GM12878 (cell line): ENCODE measurements around the gene STRA6. TPM values are rescaled to one million over a fixed set of nuclear protein-coding genes. Genes with fewer than 3 reads are reported as not detected.

Experiments
- ATAC-seq: fragments of 200-7000 bp; cut with Tn5 transposase; 3 replicates; pipeline ENCODE4 v1.9.1; 2020; ENCODE audit warnings: mild to moderate bottlenecking, moderate library complexity
- BruUV-seq: library from RNA; stranded (reverse); fragments of 400-500 nt; replicated peaks from 2 replicates; lab custom pipeline; 2021; lab: Mats Ljungman, UMichigan
- CTCF ChIA-PET: fragments of 300-600 bp; sonication (Branson Sonifier 250); formaldehyde crosslinking; extraction: SDS; loops from one replicate; lab custom pipeline; 2021; ENCODE audit warnings: inconsistent platforms; lab: Yijun Ruan, JAX
- POLR2A ChIA-PET: fragments of 350-600 bp; formaldehyde crosslinking; extraction: SDS; loops from one replicate; lab custom pipeline; 2021; ENCODE audit warnings: inconsistent platforms; lab: Charles Lee
- RAD21 ChIA-PET: fragments of 300-600 bp; sonication (Branson Sonifier 250); formaldehyde crosslinking; loops from one replicate; lab custom pipeline; 2023; ENCODE audit warnings: antibody characterized with exemption; ENCODE audit not compliant: unreplicated experiment; lab: Charles Lee
- SMC1A ChIA-PET: fragments of 300-600 bp; sonication (Branson Sonifier 250); formaldehyde crosslinking; loops from one replicate; lab custom pipeline; 2023; ENCODE audit not compliant: unreplicated experiment, uncharacterized antibody; lab: Charles Lee
- DNase-seq: peaks from one replicate; pipeline ENCODE4 v3.0.0-alpha.2; 2011; ENCODE audit warnings: low read depth, low spot score
- FAIRE-seq: peaks from 3 replicates; lab custom pipeline; 2011; peaks lifted over from hg19 to GRCh38; lab: Jason Lieb, UNC
- H2AFZ ChIP-seq: 2 replicates; pipeline ENCODE4 v1.6.0; 2011; ENCODE audit warnings: low read depth, low read length, control low read depth; ENCODE audit not compliant: control insufficient read depth
- H3K27ac ChIP-seq: 2 replicates; pipeline ENCODE4 v1.5.1; 2011; ENCODE audit warnings: control low read depth; ENCODE audit not compliant: control insufficient read depth, insufficient read depth
- H3K27me3 ChIP-seq, 2 experiments: replicated peaks in 1 of 2; 2 replicates each; pipeline versions ENCODE4 v1.6.0 to v1.6.1; 2011; ENCODE audit warnings: low read length in 1 of 2; ENCODE audit not compliant: control insufficient read depth in 2 of 2, insufficient read depth in 2 of 2
- H3K36me3 ChIP-seq, 2 experiments: 2 replicates each; pipeline ENCODE4 v1.5.1; 2011; ENCODE audit warnings: low read length in 1 of 2; ENCODE audit not compliant: control insufficient read depth in 2 of 2, insufficient read depth in 2 of 2
- H3K4me1 ChIP-seq: 2 replicates; pipeline ENCODE4 v1.6.1; 2011; ENCODE audit warnings: mild to moderate bottlenecking, low read length, moderate library complexity, mixed read lengths; ENCODE audit not compliant: control insufficient read depth, insufficient read depth
- H3K4me2 ChIP-seq: 2 replicates; pipeline ENCODE4 v1.6.0; 2011; ENCODE audit warnings: control low read depth; ENCODE audit not compliant: control insufficient read depth, insufficient read depth
- H3K4me3 ChIP-seq: fragments of 200-600 bp; sonication (generic); 2 replicates; pipeline ENCODE4 v1.5.1; 2016
- H3K79me2 ChIP-seq: 2 replicates; pipeline ENCODE4 v1.6.0; 2011; ENCODE audit warnings: low read length; ENCODE audit not compliant: control insufficient read depth, insufficient read depth
- H3K9ac ChIP-seq: 2 replicates; pipeline ENCODE4 v1.8.0; 2011; ENCODE audit warnings: low read length, control low read depth, mixed read lengths; ENCODE audit not compliant: control insufficient read depth, insufficient read depth
- H3K9me3 ChIP-seq: replicated peaks from 3 replicates; pipeline ENCODE4 v1.5.1; 2011; ENCODE audit warnings: mild to moderate bottlenecking, low read length; ENCODE audit not compliant: control insufficient read depth, insufficient read depth
- H4K20me1 ChIP-seq: 2 replicates; pipeline ENCODE4 v1.6.0; 2011; ENCODE audit not compliant: control insufficient read depth, insufficient read depth
- BMI1 ChIP-seq: fragments of 450-650 bp; IDR thresholded peaks from 2 replicates; pipeline ENCODE4 v1.6.1; 2016; ENCODE audit warnings: mild to moderate bottlenecking, moderate library complexity, borderline replicate concordance
- EZH2 ChIP-seq: IDR thresholded peaks from 2 replicates; pipeline ENCODE4 v1.6.1; 2012; ENCODE audit warnings: low read depth, mild to moderate bottlenecking, control low read depth, inconsistent platforms, low read length, borderline replicate concordance; ENCODE audit not compliant: control insufficient read depth
- PAX8 ChIP-seq: fragments of 450-650 bp; IDR thresholded peaks from 2 replicates; pipeline ENCODE4 v1.6.1; 2017; ENCODE audit warnings: mild to moderate bottlenecking, moderate library complexity
- RB1 ChIP-seq: fragments of 450-650 bp; formaldehyde crosslinking; IDR thresholded peaks from 2 replicates; pipeline ENCODE4 v1.6.1; 2017; ENCODE audit warnings: mild to moderate bottlenecking, borderline replicate concordance
- RFX5 ChIP-seq: IDR thresholded peaks from 2 replicates; pipeline ENCODE4 v1.6.1; 2011; ENCODE audit warnings: low read depth, low read length, improper control_type of control experiment
- SMAD5 ChIP-seq: IDR thresholded peaks from 2 replicates; pipeline ENCODE4 v1.6.1; 2016; ENCODE audit warnings: antibody characterized with exemption, low read depth
- SP1 ChIP-seq: IDR thresholded peaks from one replicate; pipeline ENCODE4 v1.6.1; 2011; ENCODE audit warnings: low read depth, low read length
- SREBF2 ChIP-seq: IDR thresholded peaks from 2 replicates; pipeline ENCODE4 v1.6.1; 2012; ENCODE audit warnings: mild to moderate bottlenecking, low read length
- SUZ12 ChIP-seq: fragments of 200-600 bp; sonication (generic); IDR thresholded peaks from one replicate; pipeline ENCODE4 v1.6.1; 2018; ENCODE audit warnings: antibody characterized with exemption, mild to moderate bottlenecking; ENCODE audit not compliant: unreplicated experiment
- TCF12 ChIP-seq: IDR thresholded peaks from 2 replicates; pipeline ENCODE4 v1.6.1; 2011; ENCODE audit warnings: low read depth, mild to moderate bottlenecking, low read length
- ZNF687 ChIP-seq: fragments of 450-650 bp; IDR thresholded peaks from 2 replicates; pipeline ENCODE4 v1.6.1; 2017; ENCODE audit warnings: mild to moderate bottlenecking, moderate library complexity
- WGBS: methylation state at CpG from one replicate; pipeline ENCODE4 v1.1.6; 2016; ENCODE audit warnings: low lambda C conversion rate; ENCODE audit not compliant: insufficient replicate concordance, insufficient coverage; ENCODE audit errors: missing lambda C conversion rate; 5-methylcytosine and 5-hydroxymethylcytosine counted together
- in situ Hi-C: fragments of 300-500 bp; cut with MboI; formaldehyde crosslinking; loops from 9 replicates; pipeline ENCODE4 v1.14.3; 2018; ENCODE audit warnings: mixed read lengths
- intact Hi-C: fragments of 100-400 bp; cut with micrococcal nuclease; formaldehyde crosslinking; loops from one replicate; pipeline ENCODE4 v1.14.2; 2022; ENCODE audit not compliant: unreplicated experiment
- polyA plus RNA-seq, 11 experiments: library from polyadenylated mRNA; depleted of rRNA in 4 of 11; unstranded in 6 of 11; stranded (reverse) in 5 of 11; fragments of >200 nt; fragmentation: Nextera tagmentation in 4 of 11; fragmentation: Illumina TruSeq in 1 of 11; extraction: Ambion mirVana in 4 of 11; extraction: Trizol in 1 of 11; gene quantifications; 1 replicate in 1 of 11; 2 replicates in 10 of 11; pipeline versions ENCODE4 v1.2.1 to v1.2.3, GENCODE V29; 2011 to 2016; ENCODE audit warnings: inconsistent platforms in 2 of 11, missing spikeins in 2 of 11, low read depth in 1 of 11
- total RNA-seq, 4 experiments: library from RNA; depleted of rRNA in 3 of 4; stranded (reverse); fragments of >200 nt in 3 of 4; fragmentation: Illumina TruSeq in 1 of 4; extraction: Trizol in 1 of 4; gene quantifications; 2 replicates each; pipeline versions ENCODE4 v1.2.1 to v1.2.3, GENCODE V29; 2013 to 2021
- TF ChIP-seq, protein P1 (sequence below): IDR thresholded peaks from 2 replicates; pipeline ENCODE4 v1.6.1; 2012; ENCODE audit warnings: mild to moderate bottlenecking, low read depth, low read length

The STRA6 gene
- total and polyA plus RNA-seq, 10 of the 15 experiments (the other 5 are each of a cell fraction or from before 2014, with no cell fraction given), result 0.31 to 10.8 (median 5.8) TPM

- TF ChIP-seq ZNF687 (no peak), BMI1 (no peak), SMAD5 (no peak)
- TF ChIP-seq, all 136 proteins: peak for 4
Observed at GRCh38 chr15:74200412-74200815, 2.2 kb downstream of the STRA6 start (continued).

DNA sequence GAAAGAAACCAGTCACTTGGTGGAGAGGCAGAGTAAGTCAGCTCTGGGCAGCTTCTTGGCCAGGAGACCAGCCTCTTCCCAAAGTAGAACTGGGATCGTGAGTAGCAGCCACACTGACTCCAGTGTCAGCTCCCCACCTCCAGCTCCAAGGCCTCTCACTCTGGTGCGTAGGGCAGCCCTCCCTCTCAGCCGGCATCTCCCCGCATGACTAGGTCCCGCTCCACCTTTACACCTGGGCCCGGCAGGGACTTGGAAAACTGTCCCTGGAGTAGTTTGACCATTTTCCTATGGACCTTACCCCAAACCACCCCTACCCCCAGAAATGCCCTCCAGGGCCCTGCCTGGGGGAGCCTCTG, 3.3 kb downstream of the STRA6 start:
- Histone ChIP-seq H3K79me2 (no peaks in the 10 kb centered on the region), H3K4me1 (peaks cover 25% of the 10 kb centered on the region), H3K9me3 (no peaks in the 10 kb centered on the region), H4K20me1 (no peaks in the 10 kb centered on the region), H3K4me3 (no peak overlapping the region), H3K27ac (no peak overlapping the region), H3K36me3 (no peaks in the 10 kb centered on the region), H3K4me2 (no peak overlapping the region), H2AFZ (no peak overlapping the region), H3K9ac (no peak overlapping the region), H3K27me3 (no peaks in the 10 kb centered on the region)
- ChIA-PET POLR2A (interaction anchor here (0.7 kb wide), 1 partner anchor 8 kb away, joined by 3 read pairs; no protein-coding TSS in a partner anchor), RAD21 (no interaction called here), SMC1A (interaction anchor here (0.7 kb wide), 1 partner anchor 95 kb away, joined by 3 read pairs; no protein-coding TSS in a partner anchor), CTCF (no interaction called here)
- FAIRE-seq, result no peak
- intact Hi-C loops, result no loop called here
- BruUV-seq, result no TSS peak
- no peak for ATAC-seq
- in situ Hi-C loops, result no loop called here
- DNase-seq, result no peak
- TF ChIP-seq, protein P1, sequence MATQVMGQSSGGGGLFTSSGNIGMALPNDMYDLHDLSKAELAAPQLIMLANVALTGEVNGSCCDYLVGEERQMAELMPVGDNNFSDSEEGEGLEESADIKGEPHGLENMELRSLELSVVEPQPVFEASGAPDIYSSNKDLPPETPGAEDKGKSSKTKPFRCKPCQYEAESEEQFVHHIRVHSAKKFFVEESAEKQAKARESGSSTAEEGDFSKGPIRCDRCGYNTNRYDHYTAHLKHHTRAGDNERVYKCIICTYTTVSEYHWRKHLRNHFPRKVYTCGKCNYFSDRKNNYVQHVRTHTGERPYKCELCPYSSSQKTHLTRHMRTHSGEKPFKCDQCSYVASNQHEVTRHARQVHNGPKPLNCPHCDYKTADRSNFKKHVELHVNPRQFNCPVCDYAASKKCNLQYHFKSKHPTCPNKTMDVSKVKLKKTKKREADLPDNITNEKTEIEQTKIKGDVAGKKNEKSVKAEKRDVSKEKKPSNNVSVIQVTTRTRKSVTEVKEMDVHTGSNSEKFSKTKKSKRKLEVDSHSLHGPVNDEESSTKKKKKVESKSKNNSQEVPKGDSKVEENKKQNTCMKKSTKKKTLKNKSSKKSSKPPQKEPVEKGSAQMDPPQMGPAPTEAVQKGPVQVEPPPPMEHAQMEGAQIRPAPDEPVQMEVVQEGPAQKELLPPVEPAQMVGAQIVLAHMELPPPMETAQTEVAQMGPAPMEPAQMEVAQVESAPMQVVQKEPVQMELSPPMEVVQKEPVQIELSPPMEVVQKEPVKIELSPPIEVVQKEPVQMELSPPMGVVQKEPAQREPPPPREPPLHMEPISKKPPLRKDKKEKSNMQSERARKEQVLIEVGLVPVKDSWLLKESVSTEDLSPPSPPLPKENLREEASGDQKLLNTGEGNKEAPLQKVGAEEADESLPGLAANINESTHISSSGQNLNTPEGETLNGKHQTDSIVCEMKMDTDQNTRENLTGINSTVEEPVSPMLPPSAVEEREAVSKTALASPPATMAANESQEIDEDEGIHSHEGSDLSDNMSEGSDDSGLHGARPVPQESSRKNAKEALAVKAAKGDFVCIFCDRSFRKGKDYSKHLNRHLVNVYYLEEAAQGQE, result no peak
- TF ChIP-seq RB1 (no peak), PAX8 (no peak), SUZ12 (no peak), RFX5 (no peak), SREBF2 (no peak), TCF12 (no peak), EZH2 (no peak), SP1 (no peak)
- WGBS, result 76% methylated on average over 6 of the region's 6 CpGs
